Neural progenitor cell (in vitro differentiated cells): ENCODE measurements around the gene GPR137B.

Source experiments
- CTCF ChIP-seq: fragments of 200-600 bp; sonication (generic); IDR thresholded peaks from 2 replicates; pipeline ENCODE4 v1.5.1; 2017; ENCODE audit warnings: antibody characterized with exemption, mild to moderate bottlenecking
- EZH2 ChIP-seq: fragments of 200-600 bp; sonication (generic); IDR thresholded peaks from 2 replicates; pipeline ENCODE4 v1.6.1; 2017; ENCODE audit warnings: antibody characterized with exemption, mild to moderate bottlenecking, moderate library complexity

- TF ChIP-seq CTCF = no peak
- TF ChIP-seq EZH2 = no peak
These were observed 9.8 kb upstream of the GPR137B start for GRCh38 chr1:236132420-236133046.
